Mononuclear cell (primary cell): ENCODE results near the gene PRDX1. TPM values are rescaled to one million over a fixed set of nuclear protein-coding genes. Genes with fewer than 3 reads are reported as not detected.
"Not testable (repeated sequence)": the region's sequence is repeated elsewhere in the genome, so short reads cannot be mapped to it uniquely, and the experiment has no call there.

Experiments
- H3K27me3 ChIP-seq: 2 replicates; pipeline ENCODE4 v1.6.0; 2011; ENCODE audit warnings: low read length, control low read depth; ENCODE audit not compliant: insufficient read depth
- H3K4me1 ChIP-seq: 2 replicates; pipeline ENCODE4 v1.5.1; 2011; ENCODE audit warnings: mild to moderate bottlenecking, low read length, control low read depth; ENCODE audit not compliant: insufficient read depth
- H3K4me3 ChIP-seq: 2 replicates; pipeline ENCODE4 v1.5.1; 2011; ENCODE audit warnings: mild to moderate bottlenecking, low read length, moderate library complexity
- H3K9me3 ChIP-seq: 2 replicates; pipeline ENCODE4 v1.5.1; 2011; ENCODE audit warnings: low read depth, mild to moderate bottlenecking, control low read depth, low read length
- total RNA-seq: library from RNA; depleted of rRNA; stranded (reverse); fragments of >200 nt; gene quantifications from one replicate; pipeline ENCODE4 v1.2.3, GENCODE V29; 2012

The PRDX1 gene
- total RNA-seq, 1 donor: 27.7 TPM

DNA sequence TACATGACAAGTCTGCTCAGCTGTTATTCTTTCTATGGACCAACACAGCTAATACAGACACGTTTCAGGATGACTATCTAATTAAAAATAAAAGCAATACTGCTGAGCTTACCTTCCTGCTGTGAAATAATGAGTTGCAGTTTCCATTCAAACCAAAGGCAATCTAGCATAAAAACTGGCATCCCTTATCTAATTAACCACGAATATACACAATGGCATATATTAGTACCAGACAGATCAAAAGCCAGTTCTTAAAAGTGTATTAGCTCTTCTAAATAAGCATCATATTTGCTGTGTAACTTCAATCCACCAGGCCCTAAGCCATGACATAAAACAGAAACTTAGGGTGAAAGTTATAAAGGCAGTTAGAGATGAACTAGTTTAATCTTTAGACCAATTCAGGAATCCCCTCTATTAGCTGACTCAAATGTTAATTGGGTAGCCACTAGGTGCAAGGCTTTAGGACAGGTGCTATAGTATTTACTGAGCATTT lies 51.3 kb downstream of the PRDX1 start:
- H3K9me3 ChIP-seq: no peaks in the 10 kb centered on the region
- no peaks in the 10 kb centered on the region for H3K4me1 ChIP-seq
- no peaks in the 10 kb centered on the region for H3K27me3 ChIP-seq
- H3K4me3 ChIP-seq: no peak overlapping the region

- not testable (repeated sequence) for H3K9me3 ChIP-seq, H3K27me3 ChIP-seq, H3K4me1 ChIP-seq, H3K4me3 ChIP-seq
Observed at GRCh38 chr1:45467353-45467752, 54.3 kb downstream of the PRDX1 start.

GRCh38 chr1:45465277-45465676 lies 56.4 kb downstream of the PRDX1 start:
- no peaks in the 10 kb centered on the region for H3K9me3 ChIP-seq
- no peaks in the 10 kb centered on the region for H3K4me1 ChIP-seq
- no peak overlapping the region for H3K4me3 ChIP-seq
- H3K27me3 ChIP-seq: no peaks in the 10 kb centered on the region

Other genes starting within 250 kb of the PRDX1 start
- not detected for gene HPDL, start 195.0 kb downstream of the PRDX1 start, total RNA-seq
- 28.2 TPM for gene TOE1, start 181.7 kb downstream of the PRDX1 start, total RNA-seq
- gene MUTYH, start 181.4 kb downstream of the PRDX1 start, total RNA-seq: 16.4 TPM
- 4.0 TPM for gene TESK2, start 30.7 kb downstream of the PRDX1 start, total RNA-seq
- 0.63 TPM for gene CCDC163, start 21.8 kb downstream of the PRDX1 start, total RNA-seq
- gene MMACHC, start 21.6 kb downstream of the PRDX1 start, total RNA-seq: 0.10 TPM
- gene AKR1A1, start 28.9 kb upstream of the PRDX1 start, total RNA-seq: 37.3 TPM
- gene NASP, start 62.2 kb upstream of the PRDX1 start, total RNA-seq: 43.1 TPM
- gene CCDC17, start 102.2 kb upstream of the PRDX1 start, total RNA-seq: 2.6 TPM
- gene GPBP1L1, start 164.6 kb upstream of the PRDX1 start, total RNA-seq: 141 TPM
- 16.0 TPM for gene TMEM69, start 166.3 kb upstream of the PRDX1 start, total RNA-seq
- 2.4 TPM for gene IPP, start 228.8 kb upstream of the PRDX1 start, total RNA-seq